Mucosa of descending colon (tissue), 3 donors: ENCODE data around the gene SLC9A9. TPM values are rescaled to one million over a fixed set of nuclear protein-coding genes. Genes with fewer than 3 reads are reported as not detected.

ENCODE experiments used
- ATAC-seq: fragments of 200-7000 bp; cut with Tn5 transposase; one replicate; pipeline ENCODE4 v1.9.1; 2020; ENCODE audit warnings: mild to moderate bottlenecking, moderate library complexity
- DNase-seq, 3 donors: peaks; one replicate each; pipeline ENCODE4 v3.0.0-alpha.2; 2020
- H3K36me3 ChIP-seq: fragments of 200-600 bp; one replicate; pipeline ENCODE4 v1.8.0; 2021; ENCODE audit warnings: low read depth, mild to moderate bottlenecking
- H3K4me1 ChIP-seq: fragments of 200-600 bp; one replicate; pipeline ENCODE4 v1.8.0; 2021; ENCODE audit warnings: low read depth, mild to moderate bottlenecking
- H3K4me3 ChIP-seq: fragments of 200-600 bp; one replicate; pipeline ENCODE4 v1.8.0; 2021; ENCODE audit warnings: mild to moderate bottlenecking
- H3K9me3 ChIP-seq: fragments of 200-600 bp; one replicate; pipeline ENCODE4 v1.8.0; 2021; ENCODE audit warnings: mild to moderate bottlenecking
- CTCF ChIP-seq: fragments of 200-600 bp; IDR thresholded peaks from one replicate; pipeline ENCODE4 v1.8.0; 2022; ENCODE audit warnings: antibody characterized with exemption, mild to moderate bottlenecking
- intact Hi-C, 2 donors: fragments of 100-400 bp; cut with DNase I in 1 of 2; cut with micrococcal nuclease in 1 of 2; formaldehyde crosslinking; loops; one replicate each; pipeline versions ENCODE4 v1.11.0 to v1.11.1; 2022; cut with DNase I, micrococcal nuclease
- total RNA-seq, 3 donors: library from RNA; stranded (reverse); fragmentation: NEBNext Ultra II Directional in 2 of 3; extraction: Animal tissue kit (Norgen Biotek cat#: 25700) in 2 of 3; gene quantifications; one replicate each; pipeline versions ENCODE4 v1.2.1 to v1.2.4, GENCODE V29; 2021 to 2023
- donor health status: DM: no; HTN: no; CAD: no; lungs with moderate emphysema.
- donor health status: DM: no; HTN: no; CAD: no.
- donor health status: DM: no; HTN: yes; CAD: no.

The SLC9A9 gene
- total RNA-seq, 3 donors from 2014 or later = 3.2 to 18.2 (median 6.8) TPM

GRCh38 chr3:143750841-143751240 lies 97.4 kb downstream of the SLC9A9 start:
- Histone ChIP-seq H3K4me3 (no peak overlapping the region), H3K9me3 (no peaks in the 10 kb centered on the region), H3K36me3 (no peaks in the 10 kb centered on the region), H3K4me1 (no peaks in the 10 kb centered on the region)
- intact Hi-C loops = no loop called here
- DNase-seq = no peak
- no peak for ATAC-seq
- TF ChIP-seq CTCF = no peak

- no peak for TF ChIP-seq CTCF
- ATAC-seq = no peak
- Histone ChIP-seq H3K4me3 (no peak overlapping the region), H3K9me3 (no peaks in the 10 kb centered on the region), H3K4me1 (no peaks in the 10 kb centered on the region), H3K36me3 (no peaks in the 10 kb centered on the region)
- no peak for DNase-seq
- intact Hi-C loops = no loop called here
Observed at GRCh38 chr3:143749926-143750325, 98.3 kb downstream of the SLC9A9 start.

- no peak for ATAC-seq
- no peak for DNase-seq
- intact Hi-C loops = no loop called here
Observed at GRCh38 chr3:143737065-143737464, 111.2 kb downstream of the SLC9A9 start.

GRCh38 chr3:143736205-143736997 lies 111.9 kb downstream of the SLC9A9 start:
- H3K4me1 ChIP-seq = no peaks in the 10 kb centered on the region
- H3K36me3 ChIP-seq = no peaks in the 10 kb centered on the region
- ATAC-seq (no peak), DNase-seq (no peak)
- no peak overlapping the region for H3K4me3 ChIP-seq
- no peak for TF ChIP-seq CTCF
- intact Hi-C loops = no loop called here
- peaks cover 2% of the 10 kb centered on the region for H3K9me3 ChIP-seq

More at GRCh38 chr3:143737065-143737464, 111.2 kb downstream of the SLC9A9 start:
- H3K36me3 ChIP-seq = no peaks in the 10 kb centered on the region
- no peaks in the 10 kb centered on the region for H3K4me1 ChIP-seq
- TF ChIP-seq CTCF = no peak
- no peak overlapping the region for H3K4me3 ChIP-seq
- peaks cover 2% of the 10 kb centered on the region for H3K9me3 ChIP-seq

- ATAC-seq (no peak), DNase-seq (no peak)
- no peaks in the 10 kb centered on the region for H3K36me3 ChIP-seq
- H3K4me3 ChIP-seq = no peak overlapping the region
- no peaks in the 10 kb centered on the region for H3K4me1 ChIP-seq
- no peak for TF ChIP-seq CTCF
- intact Hi-C loops = no loop called here
- H3K9me3 ChIP-seq = no peaks in the 10 kb centered on the region
Observed at GRCh38 chr3:143731776-143732175, 116.5 kb downstream of the SLC9A9 start.
